CD4-positive, alpha-beta T cell treated with Interleukin-4 for 4 hours (primary cell): ENCODE data around the gene CLK3.
A peak's percentile ranks its signal among the peaks of the same experiment; 100 is the strongest.

Experiments used
- DNase-seq: peaks from one replicate; pipeline ENCODE4 v3.0.0-alpha.2; 2020

CLK3 gene

GRCh38 chr15:74603789-74604705 lies 11.6 kb upstream of the CLK3 start:
- DNase-seq = no peak

DNA sequence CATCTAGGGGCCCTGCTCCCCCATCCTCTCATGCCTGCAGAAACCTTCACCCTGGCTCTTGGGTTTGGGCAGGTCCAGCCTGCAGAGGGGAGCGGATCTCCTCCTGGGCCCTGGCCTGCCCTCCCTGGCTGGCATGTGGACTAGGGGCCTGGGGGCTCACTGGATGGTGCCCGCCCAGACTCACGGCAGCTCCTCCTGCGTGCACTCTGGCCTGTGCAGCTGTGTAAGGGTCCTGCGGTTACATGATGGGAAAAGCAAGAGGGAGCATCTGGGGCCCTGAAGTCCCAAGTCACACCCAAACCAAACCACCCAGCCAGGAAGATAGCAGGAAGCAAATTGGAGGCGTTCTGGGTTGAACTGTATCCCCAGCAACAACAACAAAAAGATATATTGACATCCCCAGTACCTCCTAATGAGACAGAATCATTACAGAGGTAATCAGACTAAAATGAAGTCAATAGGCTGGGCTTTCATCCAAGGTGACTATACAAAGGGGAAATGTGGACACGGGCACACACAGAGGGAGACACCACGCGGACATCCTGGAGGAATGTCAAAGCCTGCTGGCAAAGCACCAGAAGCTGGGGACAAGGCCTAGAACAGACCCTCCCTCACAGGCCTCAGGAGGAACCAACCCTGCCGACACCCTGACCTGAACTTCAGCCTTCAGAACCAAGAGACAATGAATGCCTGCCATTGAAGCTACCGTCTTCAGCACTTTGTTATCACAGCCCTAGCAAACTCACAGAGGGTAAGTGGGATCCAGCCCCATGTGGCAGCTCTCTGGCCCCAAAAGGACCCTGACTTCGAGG lies 10.4 kb upstream of the CLK3 start:
- DNase-seq = no peak

GRCh38 chr15:74605795-74606150 lies 9.9 kb upstream of the CLK3 start:
- no peak for DNase-seq

DNA sequence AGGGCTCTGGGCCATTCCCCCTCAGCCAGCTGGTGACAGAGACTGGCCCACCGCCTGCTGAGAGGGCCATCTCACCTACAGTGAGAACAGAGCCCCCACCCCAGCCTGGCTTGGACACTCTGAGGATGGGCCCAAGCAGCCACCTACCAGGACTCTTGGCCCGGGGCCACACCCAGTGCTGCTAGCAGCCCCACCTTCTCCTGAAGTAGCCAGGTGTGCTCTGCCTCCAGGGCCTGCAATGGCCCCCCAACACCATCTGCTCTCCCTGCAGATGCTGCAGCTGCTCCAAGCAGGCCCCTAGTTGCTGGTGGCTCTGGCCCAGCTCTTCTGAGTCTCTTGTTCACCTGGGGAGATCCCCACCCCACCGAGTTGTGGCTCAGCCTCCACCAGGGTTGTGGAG lies 6.8 kb upstream of the CLK3 start:
- no peak for DNase-seq

DNA sequence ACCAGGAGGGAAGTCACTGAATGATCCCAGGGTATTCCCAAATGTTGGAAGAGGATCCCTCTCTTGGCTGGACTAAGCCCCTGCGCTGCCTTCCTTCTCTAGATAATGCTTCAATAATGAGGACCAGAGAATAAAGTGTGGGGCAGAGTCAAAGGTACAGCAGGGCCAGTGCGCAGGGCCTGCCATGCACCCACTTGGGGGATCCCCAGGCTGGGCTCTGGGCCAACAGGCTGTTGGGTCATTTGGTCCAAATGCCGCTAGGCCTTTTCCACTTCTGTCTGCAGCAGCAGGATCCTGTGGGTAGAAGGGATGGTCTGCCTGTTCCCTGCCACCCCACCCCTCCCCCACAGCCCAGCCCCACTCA lies 5.7 kb upstream of the CLK3 start:
- no peak for DNase-seq

- no peak for DNase-seq
Measured at GRCh38 chr15:74610302-74610951, 5.2 kb upstream of the CLK3 start.

DNA sequence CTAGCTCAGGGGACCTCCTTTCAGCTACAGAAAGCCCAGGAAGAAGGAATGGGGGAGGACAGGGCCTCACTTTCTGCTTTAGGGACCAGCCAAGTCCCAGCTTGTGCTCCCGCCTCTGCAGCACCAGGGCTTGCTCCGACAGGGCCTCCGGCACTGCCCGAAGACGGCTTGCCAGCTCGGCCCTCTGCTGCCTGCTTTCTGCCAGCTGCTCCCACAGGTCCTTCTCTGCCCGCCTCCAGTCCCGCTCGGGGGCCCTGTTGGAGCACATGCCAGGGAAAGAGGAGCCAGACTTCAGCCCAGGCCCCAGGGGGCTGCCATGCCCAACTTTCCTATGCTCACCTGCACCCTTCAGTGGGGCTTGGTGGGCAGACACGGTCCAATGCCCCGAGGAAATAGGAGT lies 4.3 kb upstream of the CLK3 start:
- no peak for DNase-seq

- DNase-seq = no peak
Measured at GRCh38 chr15:74611834-74612233, 3.8 kb upstream of the CLK3 start.

DNA sequence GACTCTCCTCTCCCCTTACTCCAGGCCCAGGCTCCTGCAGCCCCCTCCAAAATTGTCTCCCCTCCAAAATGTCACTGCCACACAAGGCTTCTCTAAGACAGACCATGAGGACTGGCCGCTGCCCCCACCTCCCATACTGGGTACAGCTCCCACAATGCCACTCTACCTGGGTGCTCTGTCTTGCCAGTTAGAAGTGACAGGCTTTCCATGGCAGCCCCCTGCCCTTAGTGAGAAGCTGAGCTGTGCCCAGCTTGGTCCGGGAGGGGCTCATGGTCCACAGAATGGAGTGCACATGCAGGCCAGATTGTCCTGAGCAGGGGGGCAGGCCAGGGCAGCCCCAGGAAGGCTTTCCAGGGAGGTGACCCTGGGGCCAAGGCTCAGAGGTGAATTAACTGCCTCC lies 3.0 kb upstream of the CLK3 start:
- DNase-seq = no peak

- no peak for DNase-seq
Measured at GRCh38 chr15:74613089-74613952, 2.3 kb upstream of the CLK3 start.

DNA sequence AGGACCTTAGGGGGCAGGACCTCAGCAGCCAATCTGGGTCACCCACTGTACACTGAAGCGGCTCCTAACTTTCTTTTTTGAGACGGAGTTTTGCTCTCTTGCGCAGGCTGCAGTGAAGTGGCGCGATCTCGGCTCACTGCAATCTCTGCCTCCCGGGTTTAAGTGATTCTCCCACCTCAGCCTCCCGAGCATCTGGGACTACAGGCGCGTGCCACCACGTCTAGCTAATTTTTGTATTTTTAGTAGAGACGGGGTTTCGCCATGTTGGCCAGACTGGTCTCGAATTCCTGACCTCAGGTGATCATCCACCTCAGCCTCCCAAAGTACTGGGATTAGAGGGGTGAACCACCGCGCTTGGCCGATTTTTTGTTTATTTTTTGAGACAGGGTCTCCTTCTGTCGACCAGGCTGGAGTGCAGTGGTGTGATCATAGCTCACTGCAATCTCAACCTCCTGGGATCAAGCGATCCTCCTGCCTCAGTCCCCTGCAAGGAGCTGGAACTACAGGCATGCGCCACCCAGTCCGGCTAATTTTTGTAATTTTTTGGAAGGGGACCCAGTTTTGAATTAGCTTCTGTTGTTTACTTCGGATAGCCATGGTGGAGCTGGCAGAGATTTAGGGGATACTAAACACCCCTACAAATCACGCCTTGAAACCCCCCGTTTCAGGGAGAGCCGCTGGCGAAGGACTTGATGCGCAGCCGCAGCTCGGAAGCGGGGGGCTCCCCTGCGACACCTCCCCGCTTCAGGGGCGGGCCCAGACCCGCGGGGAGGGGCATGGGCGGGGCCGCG lies 1.5 kb upstream of the CLK3 start:
- DNase-seq = no peak

- peak; percentile 93 for DNase-seq
Measured at GRCh38 chr15:74614744-74615507, 710 bp upstream of the CLK3 start.

- DNase-seq = peak; percentile 61
Measured at GRCh38 chr15:74616366-74616939, 817 bp downstream of the CLK3 start.

DNA sequence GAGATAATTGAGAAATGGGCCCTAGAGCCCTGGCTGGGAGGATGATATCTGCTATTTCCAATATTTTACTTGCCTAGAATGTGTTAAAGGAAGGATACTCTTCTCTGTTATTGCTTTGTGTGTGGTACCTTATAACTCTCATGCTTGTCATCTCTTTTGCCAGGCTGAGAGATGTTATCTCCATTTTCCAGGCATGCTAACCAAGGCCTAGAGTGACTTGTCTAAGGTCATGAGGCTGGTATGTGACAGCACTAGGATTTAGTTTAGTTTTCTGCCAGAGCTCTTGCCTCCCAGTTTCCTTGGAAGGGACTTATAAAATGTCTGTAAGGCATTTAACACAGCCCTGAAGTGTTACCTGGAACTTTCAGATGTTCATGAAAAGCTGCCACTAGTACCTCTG lies 1.4 kb downstream of the CLK3 start:
- no peak for DNase-seq

DNA sequence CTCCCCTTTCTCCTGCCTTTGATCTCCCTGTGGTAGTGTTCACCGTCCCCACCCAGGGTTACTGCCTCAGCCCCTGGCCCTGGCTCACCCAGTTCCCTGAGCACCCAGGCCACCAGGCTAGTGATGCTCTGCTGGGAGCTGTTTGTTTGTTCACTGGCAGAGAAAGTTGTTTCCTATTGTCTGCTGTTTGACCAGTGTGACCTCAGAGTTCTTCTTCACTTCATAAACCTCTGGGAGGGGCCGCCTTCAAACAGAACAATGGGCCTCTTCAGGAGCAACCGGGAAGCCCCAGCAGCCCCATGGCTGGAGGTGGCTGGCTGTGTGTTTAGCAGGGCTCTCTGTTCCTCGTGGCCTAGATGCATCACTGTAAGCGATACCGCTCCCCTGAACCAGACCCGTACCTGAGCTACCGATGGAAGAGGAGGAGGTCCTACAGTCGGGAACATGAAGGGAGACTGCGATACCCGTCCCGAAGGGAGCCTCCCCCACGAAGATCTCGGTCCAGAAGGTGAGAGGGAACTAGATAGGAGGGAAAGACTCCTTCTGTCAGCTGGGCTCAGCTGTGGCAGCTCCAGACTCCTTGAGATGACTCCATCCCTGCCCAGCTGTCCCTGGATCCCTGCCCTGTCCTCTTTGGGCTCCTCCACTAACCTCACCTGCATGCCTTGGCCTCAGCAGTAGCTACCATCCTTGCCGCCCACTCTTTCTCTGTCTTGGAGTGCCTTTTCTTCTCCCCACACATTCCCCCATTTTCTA lies 3.4 kb downstream of the CLK3 start:
- no peak for DNase-seq

DNA sequence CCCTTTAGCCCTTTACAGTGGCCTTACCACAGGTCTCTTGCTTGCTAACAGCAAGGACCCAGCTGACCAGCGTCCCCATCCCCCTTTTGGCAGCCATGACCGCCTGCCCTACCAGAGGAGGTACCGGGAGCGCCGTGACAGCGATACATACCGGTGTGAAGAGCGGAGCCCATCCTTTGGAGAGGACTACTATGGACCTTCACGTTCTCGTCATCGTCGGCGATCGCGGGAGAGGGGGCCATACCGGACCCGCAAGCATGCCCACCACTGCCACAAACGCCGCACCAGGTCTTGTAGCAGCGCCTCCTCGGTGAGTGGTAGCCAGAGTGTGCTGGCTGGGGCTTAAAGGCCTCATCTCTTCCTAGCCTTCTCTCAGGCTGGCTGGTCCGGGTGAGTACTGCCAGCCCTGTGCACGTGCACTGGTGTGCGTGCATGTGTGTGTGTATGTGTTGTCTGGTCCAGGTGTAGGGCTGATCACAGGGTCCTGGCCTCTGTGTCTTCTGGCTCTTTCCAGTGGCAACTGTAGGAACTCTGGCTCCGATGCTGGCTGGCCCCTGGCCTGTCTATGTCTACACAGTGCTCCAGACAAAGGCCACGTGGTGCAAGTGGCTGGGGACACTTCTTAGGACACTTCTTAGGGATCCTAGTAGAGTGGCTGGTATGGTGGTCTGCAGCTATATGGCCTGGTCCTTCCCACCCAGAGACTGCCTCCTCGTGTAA lies 4.4 kb downstream of the CLK3 start:
- no peak for DNase-seq

DNA sequence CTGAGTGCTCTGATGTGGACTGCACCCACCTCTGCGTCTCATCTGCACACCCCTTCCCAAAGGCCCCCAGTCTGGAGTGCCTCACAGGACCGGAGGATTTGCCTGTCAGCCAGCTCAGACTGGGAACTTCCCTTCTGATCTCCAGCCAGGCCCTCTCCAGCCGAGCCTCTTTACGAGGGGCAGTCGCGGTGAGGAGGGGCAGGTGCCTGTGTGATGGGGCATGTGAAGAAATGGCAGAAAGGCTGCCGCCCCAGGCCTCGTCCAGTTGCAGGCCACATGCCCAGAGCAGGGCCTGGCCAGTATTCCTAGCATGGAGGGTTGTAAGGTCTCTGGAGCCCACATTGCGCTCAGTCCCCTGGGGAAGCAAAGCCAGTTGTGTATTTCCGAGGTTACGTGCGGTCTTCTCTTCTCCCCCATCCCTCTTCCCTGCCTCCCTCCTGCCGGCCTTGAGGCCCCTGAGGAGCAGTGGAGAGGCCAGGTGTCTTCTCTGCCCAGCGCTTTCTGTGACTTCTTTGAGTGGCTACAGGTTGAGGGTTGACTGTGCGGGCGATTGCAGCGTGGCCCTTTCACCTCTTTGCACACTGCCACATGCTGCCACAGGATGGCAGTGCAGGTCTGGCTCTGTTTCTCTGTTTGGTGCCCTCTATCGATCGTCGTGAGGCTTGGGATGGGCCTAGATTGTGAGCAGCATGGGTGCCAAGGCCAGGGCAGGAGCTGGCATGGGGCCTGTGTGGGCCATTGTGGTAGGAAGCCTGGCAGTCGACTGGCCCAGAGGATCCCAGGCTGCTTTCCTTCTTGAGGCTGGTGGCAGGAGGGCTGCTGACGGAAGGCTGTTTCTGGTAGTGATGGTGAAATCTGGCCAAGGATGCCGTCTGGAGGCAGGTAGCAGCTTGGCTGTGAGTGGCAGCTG lies 5.3 kb downstream of the CLK3 start:
- DNase-seq = peak; percentile 77

- DNase-seq = no peak
Measured at GRCh38 chr15:74621546-74621920, 5.9 kb downstream of the CLK3 start.
